ENCODE results near the gene PBRM1. TPM values are rescaled to one million over a fixed set of nuclear protein-coding genes. Genes with fewer than 3 reads are reported as not detected.

The PBRM1 gene
- total and polyA plus RNA-seq, 2 of the 13 experiments (the other 11 are each of a cell fraction or from before 2014, with no cell fraction given) = 10.9 to 33.2 TPM

DNA sequence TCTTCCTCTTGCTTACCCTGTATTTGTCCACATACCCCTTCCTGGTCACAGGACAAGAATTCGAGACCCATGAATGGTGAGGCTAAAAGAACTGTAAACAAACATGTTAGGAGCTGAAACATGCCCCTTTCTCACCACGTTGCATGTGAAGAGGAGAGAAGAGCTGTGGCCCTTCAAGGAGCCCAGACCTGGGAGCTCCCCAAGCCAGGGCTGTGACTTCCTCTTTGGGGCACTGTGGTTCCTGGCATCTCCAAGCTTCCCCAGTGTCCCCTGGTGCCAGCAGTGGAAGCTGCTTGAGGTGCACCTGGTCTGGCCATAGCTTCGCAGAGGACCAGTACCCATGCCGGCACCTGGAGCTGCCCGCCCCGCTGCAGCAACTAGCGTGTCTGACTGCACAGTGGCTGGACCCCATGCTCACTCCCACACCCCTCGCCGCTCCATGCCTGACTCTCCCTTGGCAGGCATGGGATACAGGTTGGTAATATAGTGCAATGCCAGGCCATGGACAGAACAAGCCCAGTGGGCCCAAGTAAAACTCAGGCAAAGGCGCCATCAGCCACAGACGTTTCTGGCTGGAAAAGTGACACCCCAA lies 30.1 kb upstream of the PBRM1 start:
- Histone ChIP-seq H3K9me3 (ENCODE audit: low read length) (no peaks in the 10 kb centered on the region), H3K9ac (ENCODE audit: insufficient read depth, low read depth, low read length) (no peak overlapping the region), H3K36me3 (replicated peaks in 1 of 2; ENCODE audit: control insufficient read depth in 1 of 2, insufficient read depth in 2 of 2, low read length in 2 of 2) (peaks cover 1 to 5% of the 10 kb centered on the region in 2 experiments; a peak in 1 of 5 replicates), H3K79me2 (ENCODE audit: insufficient read depth, low read length) (no peaks in the 10 kb centered on the region), H3K27ac (ENCODE audit: extremely low read length, insufficient read depth, low read length) (no peak overlapping the region), H3K27me3 (ENCODE audit: control insufficient read depth in 1 of 2, insufficient read depth in 2 of 2, low read length in 2 of 2) (no peaks in the 10 kb centered on the region), H4K20me1 (ENCODE audit: insufficient read depth, low read length) (no peaks in the 10 kb centered on the region), H3K4me1 (ENCODE audit: insufficient read depth, low read length) (peaks cover 36% of the 10 kb centered on the region), H3K4me3 (replicated peaks in 1 of 3; ENCODE audit: insufficient read depth in 1 of 3, low read depth in 2 of 3, low read length in 3 of 3) (no peak overlapping the region), H2AFZ (ENCODE audit: low read length) (no peak overlapping the region), H3K4me2 (ENCODE audit: low read depth, low read length) (no peak overlapping the region)
- FAIRE-seq (no peak), DNase-seq (ENCODE audit: low spot score) (no peak), ATAC-seq (no peak)
- TF ChIP-seq MEIS1 (CRISPR knock-in tag; IDR thresholded peaks at IDR 0.05; ENCODE audit: borderline replicate concordance) (no peak), KMT2A (CRISPR knock-in tag; IDR thresholded peaks at IDR 0.05) (no peak), ONECUT2 (CRISPR knock-in tag; IDR thresholded peaks at IDR 0.05) (no peak), NFYB (CRISPR knock-in tag; IDR thresholded peaks at IDR 0.05) (no peak), SATB2 (CRISPR knock-in tag; IDR thresholded peaks at IDR 0.05) (no peak), ZNF547 (CRISPR knock-in tag; IDR thresholded peaks at IDR 0.05) (no peak), ZNF20 (CRISPR knock-in tag; IDR thresholded peaks at IDR 0.05) (no peak), ZSCAN29 (CRISPR knock-in tag; conservative IDR thresholded peaks at IDR 0.05) (no peak), ZNF766 (CRISPR knock-in tag; IDR thresholded peaks at IDR 0.05; ENCODE audit: borderline replicate concordance) (no peak), ZNF17 (CRISPR knock-in tag; IDR thresholded peaks at IDR 0.05) (no peak), ZBTB38 (CRISPR knock-in tag; IDR thresholded peaks at IDR 0.05) (no peak), ZNF382 (CRISPR knock-in tag; IDR thresholded peaks at IDR 0.05; ENCODE audit: borderline replicate concordance) (no peak), ZNF790 (CRISPR knock-in tag; IDR thresholded peaks at IDR 0.05; ENCODE audit: borderline replicate concordance) (no peak)
- TF ChIP-seq, protein P1, sequence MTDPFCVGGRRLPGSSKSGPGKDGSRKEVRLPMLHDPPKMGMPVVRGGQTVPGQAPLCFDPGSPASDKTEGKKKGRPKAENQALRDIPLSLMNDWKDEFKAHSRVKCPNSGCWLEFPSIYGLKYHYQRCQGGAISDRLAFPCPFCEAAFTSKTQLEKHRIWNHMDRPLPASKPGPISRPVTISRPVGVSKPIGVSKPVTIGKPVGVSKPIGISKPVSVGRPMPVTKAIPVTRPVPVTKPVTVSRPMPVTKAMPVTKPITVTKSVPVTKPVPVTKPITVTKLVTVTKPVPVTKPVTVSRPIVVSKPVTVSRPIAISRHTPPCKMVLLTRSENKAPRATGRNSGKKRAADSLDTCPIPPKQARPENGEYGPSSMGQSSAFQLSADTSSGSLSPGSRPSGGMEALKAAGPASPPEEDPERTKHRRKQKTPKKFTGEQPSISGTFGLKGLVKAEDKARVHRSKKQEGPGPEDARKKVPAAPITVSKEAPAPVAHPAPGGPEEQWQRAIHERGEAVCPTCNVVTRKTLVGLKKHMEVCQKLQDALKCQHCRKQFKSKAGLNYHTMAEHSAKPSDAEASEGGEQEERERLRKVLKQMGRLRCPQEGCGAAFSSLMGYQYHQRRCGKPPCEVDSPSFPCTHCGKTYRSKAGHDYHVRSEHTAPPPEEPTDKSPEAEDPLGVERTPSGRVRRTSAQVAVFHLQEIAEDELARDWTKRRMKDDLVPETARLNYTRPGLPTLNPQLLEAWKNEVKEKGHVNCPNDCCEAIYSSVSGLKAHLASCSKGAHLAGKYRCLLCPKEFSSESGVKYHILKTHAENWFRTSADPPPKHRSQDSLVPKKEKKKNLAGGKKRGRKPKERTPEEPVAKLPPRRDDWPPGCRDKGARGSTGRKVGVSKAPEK (CRISPR knock-in tag; IDR thresholded peaks at IDR 0.05; ENCODE audit: borderline replicate concordance) = no peak
- TF ChIP-seq, protein P2, sequence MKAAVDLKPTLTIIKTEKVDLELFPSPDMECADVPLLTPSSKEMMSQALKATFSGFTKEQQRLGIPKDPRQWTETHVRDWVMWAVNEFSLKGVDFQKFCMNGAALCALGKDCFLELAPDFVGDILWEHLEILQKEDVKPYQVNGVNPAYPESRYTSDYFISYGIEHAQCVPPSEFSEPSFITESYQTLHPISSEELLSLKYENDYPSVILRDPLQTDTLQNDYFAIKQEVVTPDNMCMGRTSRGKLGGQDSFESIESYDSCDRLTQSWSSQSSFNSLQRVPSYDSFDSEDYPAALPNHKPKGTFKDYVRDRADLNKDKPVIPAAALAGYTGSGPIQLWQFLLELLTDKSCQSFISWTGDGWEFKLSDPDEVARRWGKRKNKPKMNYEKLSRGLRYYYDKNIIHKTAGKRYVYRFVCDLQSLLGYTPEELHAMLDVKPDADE (CRISPR knock-in tag; IDR thresholded peaks at IDR 0.05) = no peak
- TF ChIP-seq, protein P3, sequence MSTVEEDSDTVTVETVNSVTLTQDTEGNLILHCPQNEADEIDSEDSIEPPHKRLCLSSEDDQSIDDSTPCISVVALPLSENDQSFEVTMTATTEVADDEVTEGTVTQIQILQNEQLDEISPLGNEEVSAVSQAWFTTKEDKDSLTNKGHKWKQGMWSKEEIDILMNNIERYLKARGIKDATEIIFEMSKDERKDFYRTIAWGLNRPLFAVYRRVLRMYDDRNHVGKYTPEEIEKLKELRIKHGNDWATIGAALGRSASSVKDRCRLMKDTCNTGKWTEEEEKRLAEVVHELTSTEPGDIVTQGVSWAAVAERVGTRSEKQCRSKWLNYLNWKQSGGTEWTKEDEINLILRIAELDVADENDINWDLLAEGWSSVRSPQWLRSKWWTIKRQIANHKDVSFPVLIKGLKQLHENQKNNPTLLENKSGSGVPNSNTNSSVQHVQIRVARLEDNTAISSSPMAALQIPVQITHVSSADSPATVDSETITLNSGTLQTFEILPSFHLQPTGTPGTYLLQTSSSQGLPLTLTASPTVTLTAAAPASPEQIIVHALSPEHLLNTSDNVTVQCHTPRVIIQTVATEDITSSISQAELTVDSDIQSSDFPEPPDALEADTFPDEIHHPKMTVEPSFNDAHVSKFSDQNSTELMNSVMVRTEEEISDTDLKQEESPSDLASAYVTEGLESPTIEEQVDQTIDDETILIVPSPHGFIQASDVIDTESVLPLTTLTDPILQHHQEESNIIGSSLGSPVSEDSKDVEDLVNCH (CRISPR knock-in tag; IDR thresholded peaks at IDR 0.05) = no peak
- in situ Hi-C loops (cut with HindIII; ENCODE audit: extremely low pct_ligation_motif_present, low pct_unique_long_range_greater_than_20kb) = no loop called here
- WGBS (ENCODE audit: low lambda C conversion rate) = 94% methylated on average over 10 of the region's 11 CpGs
- ChIA-PET CTCF (ENCODE audit: low intra/inter-chr PET ratio, low total read pairs) (no interaction called here), POLR2A (interaction anchor here (1.4 kb wide), 1 partner anchor 11 kb away, joined by 4 read pairs; no protein-coding TSS in a partner anchor)
- intact Hi-C loops (cut with micrococcal nuclease; ENCODE audit: unreplicated experiment) = no loop called here
- no TSS peak for BruUV-seq (replicated peaks)
